ENCODE measurements around the gene TSHZ1.

Gene TSHZ1

DNA sequence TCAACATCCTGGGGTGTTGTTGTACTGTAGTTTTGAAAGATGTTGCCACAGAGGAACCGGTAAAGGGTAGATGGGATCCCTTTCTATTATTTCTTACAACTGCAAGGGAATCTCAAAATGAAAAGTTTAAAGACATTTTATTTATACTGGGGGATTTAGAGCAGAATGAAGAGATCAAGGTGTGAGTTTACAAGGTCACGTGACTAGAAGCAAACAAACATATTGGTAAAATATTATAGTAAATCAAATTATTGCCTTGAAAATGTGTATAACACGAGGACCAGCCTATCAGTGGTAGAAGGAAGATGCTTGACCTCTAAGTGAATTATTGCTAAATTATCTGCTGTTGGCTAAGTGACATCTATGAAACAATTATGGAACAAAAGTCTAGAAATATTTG is 119.7 kb downstream of the TSHZ1 start:
- TF ChIP-seq ZFX (IDR thresholded peaks at IDR 0.05) (no peak), CTCF (conservative IDR thresholded peaks at IDR 0.05) (no peak)
- no peak overlapping the region for H3K27ac ChIP-seq

- no peak overlapping the region for H3K27ac ChIP-seq
- TF ChIP-seq CTCF (conservative IDR thresholded peaks at IDR 0.05), result no peak
- TF ChIP-seq ZFX (IDR thresholded peaks at IDR 0.05), result no peak
Observed at GRCh38 chr18:75334869-75335268, 124.3 kb downstream of the TSHZ1 start.

DNA sequence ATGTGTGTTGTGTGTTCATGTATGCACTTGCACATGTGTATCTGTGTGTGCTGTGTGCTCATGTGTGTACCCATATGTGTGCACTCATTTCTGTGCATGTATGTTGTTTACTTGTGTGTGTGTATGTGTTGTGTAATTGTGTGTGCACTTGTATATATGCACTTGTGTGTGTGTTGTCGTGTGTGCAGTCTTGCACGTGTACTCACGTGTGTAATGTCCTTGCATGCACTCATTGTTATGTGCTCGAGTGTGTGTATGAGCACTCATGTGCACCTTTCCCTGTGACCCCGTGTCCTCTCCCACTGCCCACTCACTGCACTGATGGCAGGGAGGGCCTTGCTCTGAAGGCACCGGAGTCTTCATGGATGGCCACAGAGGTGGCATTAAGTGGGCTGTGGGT is 124.9 kb downstream of the TSHZ1 start:
- no peak overlapping the region for H3K27ac ChIP-seq
- TF ChIP-seq CTCF (conservative IDR thresholded peaks at IDR 0.05) (no peak), ZFX (IDR thresholded peaks at IDR 0.05) (no peak)

GRCh38 chr18:75336767-75337166 is 126.2 kb downstream of the TSHZ1 start:
- TF ChIP-seq CTCF (conservative IDR thresholded peaks at IDR 0.05) (no peak), ZFX (IDR thresholded peaks at IDR 0.05) (no peak)
- no peak overlapping the region for H3K27ac ChIP-seq

DNA sequence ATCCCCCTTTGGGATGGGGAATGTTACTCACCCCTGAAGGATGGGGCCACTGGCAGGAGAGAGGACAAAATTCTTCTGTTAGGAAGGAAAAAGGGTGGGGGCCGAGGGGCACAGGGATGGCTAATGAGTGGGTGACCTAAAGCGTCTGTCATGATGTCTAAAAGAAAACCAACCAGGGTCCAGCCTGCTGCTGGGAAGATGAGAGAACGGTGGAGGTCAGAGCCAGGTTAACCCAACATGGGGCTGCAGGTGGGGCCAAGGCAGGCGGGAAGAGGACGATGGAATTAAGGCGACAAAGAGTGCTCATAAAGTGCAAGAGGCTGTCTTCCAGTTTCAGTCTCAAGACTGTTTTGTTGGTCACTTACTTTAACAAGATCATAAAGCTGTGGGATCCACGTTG is 126.8 kb downstream of the TSHZ1 start:
- TF ChIP-seq CTCF (conservative IDR thresholded peaks at IDR 0.05), result no peak
- H3K27ac ChIP-seq, result no peak overlapping the region

DNA sequence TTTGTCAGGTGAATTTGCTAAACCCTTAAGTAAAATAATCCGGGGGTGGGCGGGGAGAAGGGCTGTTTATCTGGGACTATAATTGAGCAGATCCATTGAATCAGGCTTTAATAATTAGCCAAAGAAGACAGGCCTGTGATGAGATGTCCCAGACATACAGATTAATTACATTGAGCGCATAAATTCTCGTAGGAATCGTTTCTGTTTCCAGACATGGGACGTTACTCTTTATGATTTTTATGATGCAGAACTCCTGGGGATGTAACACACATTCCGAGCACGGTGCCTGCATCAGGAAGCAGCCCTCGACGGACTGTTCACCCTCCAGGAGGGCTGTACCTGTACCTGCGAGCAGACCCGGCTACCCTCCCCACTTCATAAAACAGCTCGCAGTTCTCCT is 128.0 kb downstream of the TSHZ1 start:
- TF ChIP-seq CTCF (conservative IDR thresholded peaks at IDR 0.05), result no peak
- no peak for TF ChIP-seq ZFX (IDR thresholded peaks at IDR 0.05)
- no peak overlapping the region for H3K27ac ChIP-seq
